HPDE6-E6E7 (cell line): ENCODE results near the gene XRN2.
"Not testable (repeated sequence)": the region's sequence is repeated elsewhere in the genome, so short reads cannot be mapped to it uniquely, and the experiment has no call there.

Experiments used
- DNase-seq: peaks from one replicate; pipeline ENCODE4 v3.0.0; 2011; ENCODE audit warnings: missing footprints; ENCODE audit errors: extremely low spot score

Gene XRN2

DNA sequence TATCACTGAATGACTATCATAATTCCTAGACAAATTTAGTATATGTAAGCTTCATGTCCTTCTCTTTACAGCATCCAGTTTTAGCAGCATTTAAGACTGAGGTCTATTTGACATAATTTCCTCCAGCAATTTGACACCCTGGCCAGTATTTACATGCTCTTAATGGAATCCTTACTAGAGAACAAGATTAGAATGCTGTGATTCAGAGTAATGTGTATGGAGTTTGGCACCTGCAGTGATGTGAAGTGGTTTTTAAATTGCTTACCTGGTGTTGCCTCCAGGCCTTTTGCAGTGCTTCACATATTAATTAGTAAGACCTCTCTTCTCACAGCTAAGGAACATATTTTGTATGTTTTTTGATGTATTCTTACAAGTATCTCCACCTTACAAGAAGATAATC lies 84.4 kb downstream of the XRN2 start:
- DNase-seq = no peak

DNA sequence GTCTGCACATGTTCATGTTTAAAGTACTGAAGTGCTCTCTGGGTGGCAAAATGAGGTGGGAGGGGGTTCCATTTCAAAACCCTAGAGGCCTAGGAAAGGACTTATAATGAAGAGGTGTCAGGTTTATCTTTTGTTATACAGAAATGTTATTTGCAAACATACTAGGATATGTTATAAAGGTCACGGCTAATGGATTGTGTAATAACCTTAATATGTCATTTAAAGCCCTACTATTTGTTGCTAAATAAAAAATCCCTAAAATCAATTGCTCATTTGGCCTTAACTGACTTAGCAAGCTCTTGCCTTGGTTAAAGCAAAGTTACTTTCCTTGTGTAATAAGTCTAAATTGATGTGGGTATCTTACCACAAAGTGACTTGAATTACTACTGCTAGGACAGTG lies 85.4 kb downstream of the XRN2 start:
- DNase-seq = no peak

GRCh38 chr20:21389368-21389767 lies 86.2 kb downstream of the XRN2 start:
- DNase-seq = no peak

DNA sequence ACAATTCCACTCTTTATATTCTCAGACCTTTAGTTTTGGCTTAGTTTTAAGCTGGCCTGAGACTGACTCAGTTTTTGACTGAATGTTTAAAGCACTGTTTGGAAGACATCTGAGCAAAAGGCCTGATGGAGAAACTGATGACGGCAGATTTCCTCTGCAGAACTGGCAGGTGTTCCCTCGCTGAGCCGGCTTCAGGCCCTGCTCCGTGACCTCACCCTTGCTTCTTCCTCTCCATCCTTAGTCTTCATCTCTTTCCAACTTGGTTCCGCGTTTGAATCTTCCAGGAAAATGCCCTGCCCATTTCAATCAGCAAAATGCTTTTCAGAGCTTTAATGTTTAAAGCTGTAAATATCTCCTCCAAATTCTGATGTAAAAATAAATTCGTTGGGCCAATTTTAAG lies 87.6 kb downstream of the XRN2 start:
- DNase-seq = no peak

- no peak for DNase-seq
Measured at GRCh38 chr20:21391185-21391971, 88.2 kb downstream of the XRN2 start.

DNA sequence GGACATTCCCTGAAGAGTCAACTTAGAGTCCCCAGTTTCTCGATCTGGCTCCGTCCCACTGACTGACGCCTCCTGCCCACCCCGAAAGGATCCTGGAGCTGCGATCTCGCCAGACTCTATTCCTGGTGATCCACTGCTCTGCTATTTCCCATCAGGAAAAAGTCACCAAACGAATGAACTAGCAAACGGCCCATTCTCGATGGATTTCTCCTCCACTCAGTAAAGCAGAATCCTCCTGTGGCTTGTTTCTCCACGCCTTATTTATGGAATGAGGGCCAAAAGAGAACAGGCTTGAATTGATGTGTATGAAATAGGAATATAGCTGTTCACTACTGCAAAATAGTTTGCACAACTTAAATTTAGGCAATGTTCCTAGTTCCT lies 88.8 kb downstream of the XRN2 start:
- DNase-seq = no peak

DNA sequence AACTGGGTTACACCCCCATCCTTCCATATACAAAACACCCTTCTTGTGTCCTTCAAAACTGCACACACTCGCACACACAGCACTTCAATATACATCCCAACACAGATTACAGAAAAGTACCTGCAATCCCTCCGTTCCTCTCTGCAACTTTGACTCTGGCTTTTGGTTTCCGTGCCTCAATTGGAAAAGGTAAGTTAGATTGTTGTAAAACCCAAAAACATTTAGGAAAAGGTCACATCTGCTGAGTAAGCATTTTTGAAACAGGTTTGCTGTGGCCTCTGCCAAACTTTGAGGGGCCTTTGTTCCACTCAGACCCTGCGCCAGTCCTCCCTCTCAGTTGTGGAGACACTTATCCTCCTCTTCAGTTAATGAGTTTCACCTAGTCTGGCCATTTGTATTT lies 90.0 kb downstream of the XRN2 start:
- no peak for DNase-seq

DNA sequence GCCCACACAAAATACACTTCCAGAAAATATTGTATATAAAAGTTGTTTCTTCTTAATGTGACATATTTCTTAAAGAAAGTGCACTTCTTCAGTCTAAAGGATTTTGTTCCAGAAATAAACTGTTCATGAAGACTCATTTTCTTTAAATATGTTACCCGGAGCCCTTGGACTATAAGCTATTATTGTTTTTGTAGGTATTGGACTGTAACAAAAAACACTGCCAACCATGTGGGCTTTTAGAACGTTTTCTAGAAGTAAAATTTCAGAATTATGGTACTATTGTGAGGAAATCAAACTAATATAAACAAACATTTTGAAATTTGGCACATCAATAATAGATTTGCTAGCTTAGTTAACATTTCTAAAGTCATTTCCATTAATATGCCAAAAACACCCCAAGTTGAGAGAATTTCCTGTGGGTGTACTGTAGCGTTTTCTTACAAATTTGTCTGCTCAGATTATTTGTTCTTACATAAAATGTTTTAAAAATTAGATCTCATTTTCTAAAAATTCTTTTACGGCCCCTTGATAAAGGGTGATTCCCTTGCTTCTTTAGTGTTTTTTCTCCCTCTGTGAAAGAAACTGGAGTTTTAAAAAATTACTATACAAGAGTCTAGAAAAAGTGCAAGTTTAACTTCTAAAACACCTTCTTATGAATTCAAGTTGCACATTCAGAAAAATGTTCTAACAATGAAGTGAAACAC lies 90.8 kb downstream of the XRN2 start:
- DNase-seq = no peak

- DNase-seq = no peak
Measured at GRCh38 chr20:21394551-21394950, 91.4 kb downstream of the XRN2 start.

DNA sequence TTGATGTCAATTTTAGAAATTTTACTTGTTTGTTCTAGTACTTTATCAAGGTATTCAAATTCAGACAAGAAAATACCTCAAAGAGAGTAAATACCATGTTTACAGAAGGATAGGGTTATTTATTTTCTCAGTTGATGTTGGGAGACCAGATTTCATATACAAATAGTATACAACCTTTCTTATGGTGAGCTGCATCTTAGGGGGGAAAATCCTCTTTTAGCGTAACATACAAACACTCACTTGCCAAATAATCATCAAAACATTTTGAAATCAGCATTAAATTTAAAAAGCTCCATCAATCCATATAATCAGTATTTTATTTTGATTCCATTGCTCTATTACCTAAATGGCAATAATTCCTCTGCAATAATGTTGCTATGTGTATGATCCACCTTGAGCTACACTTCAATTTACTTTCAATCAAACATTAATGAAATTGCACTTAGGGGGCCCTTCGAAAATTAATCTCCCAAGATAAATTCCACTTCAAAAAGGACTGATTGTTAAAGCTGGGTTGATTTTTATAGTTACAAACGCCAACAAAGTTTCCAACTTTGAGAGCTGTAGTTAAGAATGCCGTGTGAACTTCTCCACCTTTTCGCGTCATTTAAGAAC lies 92.0 kb downstream of the XRN2 start:
- no peak for DNase-seq

GRCh38 chr20:21395666-21396598 lies 92.8 kb downstream of the XRN2 start:
- no peak for DNase-seq

DNA sequence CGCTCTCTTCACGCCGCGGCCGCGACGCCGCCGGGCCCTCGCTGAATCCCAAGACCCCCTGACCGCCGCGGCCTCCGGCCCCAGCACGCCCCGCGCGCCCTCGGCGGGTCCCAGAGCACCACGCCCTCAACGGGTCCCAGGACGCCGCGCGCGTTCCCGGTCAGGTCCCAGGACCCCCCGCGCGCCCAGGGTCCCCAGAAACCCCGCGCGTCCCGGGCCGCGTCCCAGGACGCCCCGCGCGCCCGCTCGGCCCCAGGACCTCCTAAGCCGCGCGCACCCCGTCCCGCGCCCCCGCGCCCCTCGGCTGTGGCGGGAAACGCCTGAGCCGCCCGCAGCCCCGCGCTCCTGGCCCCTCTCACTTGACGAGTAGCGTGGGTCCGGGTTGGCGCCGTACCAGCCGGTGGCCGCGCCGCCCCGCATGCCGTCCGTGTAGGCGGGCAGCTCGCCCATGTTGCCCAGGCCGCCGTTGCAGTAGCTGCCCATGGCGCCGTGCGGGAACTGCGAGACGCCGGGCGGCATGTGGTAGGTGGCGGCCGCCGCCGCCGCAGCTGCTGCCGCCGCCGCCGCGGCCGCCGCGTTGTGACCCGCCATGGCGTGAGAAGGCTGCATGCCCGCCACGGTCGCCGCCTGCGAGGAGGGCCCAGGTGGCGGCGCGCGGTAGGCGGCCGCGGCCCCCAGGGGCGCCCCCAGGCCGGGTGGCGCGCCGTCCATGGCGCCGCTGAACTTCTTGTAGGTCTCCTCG lies 93.6 kb downstream of the XRN2 start:
- DNase-seq = no peak

DNA sequence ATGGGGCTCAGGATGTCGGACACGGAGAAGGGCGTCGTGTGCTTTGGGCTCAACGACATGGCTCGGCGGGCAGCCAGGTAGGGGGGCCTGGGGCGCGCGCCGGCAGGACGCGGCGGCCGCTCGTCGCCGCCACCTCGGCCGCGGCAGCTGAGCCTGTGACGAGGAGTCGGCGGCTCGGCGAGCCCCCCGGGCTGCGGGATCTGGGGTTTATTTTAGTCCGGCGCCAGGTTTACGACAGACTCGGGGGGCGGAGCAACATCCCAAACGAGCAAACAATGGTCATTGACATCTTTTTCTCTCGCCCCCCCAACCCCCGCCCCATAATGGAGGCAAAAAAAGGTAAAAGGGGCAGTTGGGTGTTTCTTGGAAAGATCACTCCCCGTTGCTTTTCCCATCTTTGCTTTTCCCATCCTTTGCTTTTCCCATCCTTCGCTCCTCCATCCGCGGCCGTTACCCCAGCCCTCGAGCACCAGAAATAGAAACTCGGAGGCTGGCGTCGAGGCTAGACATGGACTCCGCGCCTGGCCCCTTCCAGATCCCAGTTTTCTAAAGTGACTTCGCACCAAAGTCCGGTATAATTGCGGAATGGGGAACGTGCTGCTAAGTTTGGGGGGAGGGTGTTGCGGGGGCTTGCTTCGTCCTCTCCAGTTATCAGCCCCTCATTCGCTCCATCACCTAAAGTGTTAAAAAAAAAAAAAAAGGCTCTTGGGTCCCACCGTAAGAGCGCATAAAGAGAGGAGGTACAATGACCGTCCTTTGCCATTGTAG lies 94.4 kb downstream of the XRN2 start, which contains the start of gene NKX2-4:
Gene NKX2-4, minus strand, starts transcription at position 186 of the 768 bp plus-strand sequence. Its CDS starts 127 bp downstream, at position 59.
- no peak for DNase-seq

- no peak for DNase-seq
Measured at GRCh38 chr20:21398109-21399004, 95.2 kb downstream of the XRN2 start.

- DNase-seq = no peak
Measured at GRCh38 chr20:21399005-21399475, 95.9 kb downstream of the XRN2 start.

GRCh38 chr20:21411725-21412124 lies 108.6 kb downstream of the XRN2 start:
- no peak for DNase-seq

DNA sequence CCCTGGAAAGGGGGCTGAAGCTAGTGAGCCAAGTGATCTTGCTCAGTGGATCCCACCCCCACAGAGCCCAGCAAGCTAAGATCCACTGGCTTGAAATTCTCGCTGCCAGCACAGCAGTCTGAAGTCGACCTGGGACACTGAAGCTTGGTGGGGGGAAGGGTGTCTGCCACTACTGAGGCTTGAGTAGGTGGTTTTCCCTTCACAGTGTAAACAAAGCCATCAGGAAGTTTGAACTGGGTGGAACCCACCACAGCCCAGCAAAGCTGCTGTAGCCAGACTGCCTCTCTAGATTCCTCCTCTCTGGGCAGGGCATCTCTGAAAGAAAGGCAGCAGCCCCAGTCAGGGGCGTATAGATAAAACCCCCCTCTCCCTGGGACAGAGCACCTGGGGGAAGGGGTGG lies 110.9 kb downstream of the XRN2 start:
- DNase-seq = not testable (repeated sequence)

DNA sequence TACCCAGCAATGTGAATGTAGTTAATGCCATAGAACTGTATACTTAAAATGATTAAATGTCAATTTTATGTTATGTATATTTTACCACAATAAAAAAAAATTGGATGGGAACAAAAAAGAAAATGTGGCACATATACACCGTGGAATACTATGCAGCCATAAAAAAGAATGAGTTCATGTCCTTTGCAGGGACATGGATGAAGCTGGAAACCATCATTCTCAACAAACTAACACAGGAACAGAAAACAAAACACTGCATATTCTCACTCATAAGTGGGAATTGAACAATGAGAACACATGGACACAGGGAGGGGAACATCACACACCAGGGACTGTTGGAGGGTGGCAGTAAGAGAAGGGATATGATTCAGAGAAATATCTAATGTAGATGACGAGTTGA lies 116.0 kb downstream of the XRN2 start:
- not testable (repeated sequence) for DNase-seq

DNA sequence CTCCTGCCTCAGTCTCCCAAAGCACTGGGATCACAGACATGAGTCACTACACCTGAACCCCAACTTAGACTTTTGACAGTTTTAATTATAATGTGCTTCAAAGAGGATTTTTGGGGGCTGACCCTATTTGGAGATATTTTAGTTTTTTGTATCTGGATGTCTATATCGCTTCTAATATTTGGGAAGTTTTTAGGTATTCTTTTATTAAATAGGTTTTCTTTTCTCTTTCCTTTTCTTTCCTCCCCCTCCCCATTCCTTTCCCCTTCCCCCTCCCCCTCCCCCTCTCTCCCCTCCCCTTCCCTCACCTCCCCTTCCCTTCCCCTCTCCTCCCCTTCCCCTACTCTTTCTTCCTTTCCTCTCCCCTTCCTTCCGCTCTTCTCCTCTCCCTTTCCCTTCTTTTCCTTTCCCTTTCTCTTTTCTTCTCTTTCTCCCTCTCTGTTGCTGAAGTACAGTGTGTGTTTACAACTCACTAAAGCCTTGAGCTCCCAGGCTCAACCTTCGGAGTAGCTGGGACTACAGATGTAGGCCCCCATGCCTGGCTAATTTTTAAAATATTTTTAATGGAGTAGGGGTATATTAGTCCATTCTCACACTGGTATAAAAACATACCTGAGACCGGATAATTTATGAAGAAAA lies 118.6 kb downstream of the XRN2 start:
- DNase-seq = no peak
